Loucy (cell line): Measurements from ENCODE around the gene SPRED2.

Experiments
- H2AFZ ChIP-seq: fragments of 200-600 bp; sonication (generic); 2 replicates; pipeline ENCODE4 v1.6.0; 2016; ENCODE audit warnings: antibody characterized with exemption, mild to moderate bottlenecking, low read length, moderate library complexity
- H3F3A ChIP-seq: fragments of 200-600 bp; 2 replicates; pipeline ENCODE4 v1.6.0; 2016; ENCODE audit warnings: antibody characterized with exemption, low read depth, mild to moderate bottlenecking
- H3K27me3 ChIP-seq: fragments of 200-600 bp; sonication (generic); 2 replicates; pipeline ENCODE4 v1.6.1; 2014; ENCODE audit warnings: low read length, mild to moderate bottlenecking; ENCODE audit not compliant: insufficient read depth, poor library complexity, severe bottlenecking
- H3K36me3 ChIP-seq: fragments of 200-600 bp; sonication (generic); 2 replicates; pipeline ENCODE4 v1.6.1; 2016; ENCODE audit warnings: low read length; ENCODE audit not compliant: insufficient read depth
- H3K4me1 ChIP-seq: fragments of 200-600 bp; sonication (generic); 2 replicates; pipeline ENCODE4 v1.5.1; 2014; ENCODE audit warnings: low read length, mild to moderate bottlenecking; ENCODE audit not compliant: insufficient read depth, poor library complexity, severe bottlenecking
- H3K4me2 ChIP-seq: fragments of 200-600 bp; sonication (generic); 2 replicates; pipeline ENCODE4 v1.6.0; 2014; ENCODE audit warnings: antibody characterized with exemption, low read length, low read depth, mild to moderate bottlenecking; ENCODE audit not compliant: poor library complexity, severe bottlenecking
- H3K4me3 ChIP-seq: fragments of 200-600 bp; sonication (generic); 2 replicates; pipeline ENCODE4 v1.5.1; 2014; ENCODE audit warnings: low read length, mild to moderate bottlenecking, mixed read lengths; ENCODE audit not compliant: poor library complexity, severe bottlenecking
- H3K79me2 ChIP-seq: fragments of 200-600 bp; sonication (generic); 2 replicates; pipeline ENCODE4 v1.6.1; 2014; ENCODE audit warnings: low read length; ENCODE audit not compliant: insufficient read depth
- H3K9ac ChIP-seq: fragments of 200-600 bp; sonication (generic); 2 replicates; pipeline ENCODE4 v1.6.0; 2014; ENCODE audit warnings: mild to moderate bottlenecking, low read depth, low read length, moderate library complexity; ENCODE audit not compliant: poor library complexity, severe bottlenecking
- H3K9me2 ChIP-seq: fragments of 200-600 bp; sonication (generic); replicated peaks from 2 replicates; pipeline ENCODE4 v1.6.1; 2016; ENCODE audit warnings: low read depth, low read length, mixed read lengths
- H3K9me3 ChIP-seq: fragments of 200-600 bp; sonication (generic); 2 replicates; pipeline ENCODE4 v1.6.1; 2014; ENCODE audit warnings: mild to moderate bottlenecking, antibody characterized with exemption, low read length, low read depth; ENCODE audit not compliant: insufficient read depth
- H4K20me1 ChIP-seq: fragments of 200-600 bp; sonication (generic); 2 replicates; pipeline ENCODE4 v1.6.0; 2014; ENCODE audit warnings: antibody characterized with exemption, low read length, mild to moderate bottlenecking; ENCODE audit not compliant: insufficient read depth, poor library complexity, severe bottlenecking
- CTCF ChIP-seq: fragments of 200-600 bp; sonication (generic); conservative IDR thresholded peaks from 2 replicates; pipeline ENCODE4 v1.5.1; 2014; ENCODE audit warnings: mild to moderate bottlenecking, antibody characterized with exemption, low read length
- EZH2phosphoT487 ChIP-seq: fragments of 200-600 bp; IDR thresholded peaks from 2 replicates; pipeline ENCODE4 v1.6.1; 2018; ENCODE audit warnings: antibody characterized with exemption, mild to moderate bottlenecking, moderate library complexity, borderline replicate concordance

Gene SPRED2

DNA sequence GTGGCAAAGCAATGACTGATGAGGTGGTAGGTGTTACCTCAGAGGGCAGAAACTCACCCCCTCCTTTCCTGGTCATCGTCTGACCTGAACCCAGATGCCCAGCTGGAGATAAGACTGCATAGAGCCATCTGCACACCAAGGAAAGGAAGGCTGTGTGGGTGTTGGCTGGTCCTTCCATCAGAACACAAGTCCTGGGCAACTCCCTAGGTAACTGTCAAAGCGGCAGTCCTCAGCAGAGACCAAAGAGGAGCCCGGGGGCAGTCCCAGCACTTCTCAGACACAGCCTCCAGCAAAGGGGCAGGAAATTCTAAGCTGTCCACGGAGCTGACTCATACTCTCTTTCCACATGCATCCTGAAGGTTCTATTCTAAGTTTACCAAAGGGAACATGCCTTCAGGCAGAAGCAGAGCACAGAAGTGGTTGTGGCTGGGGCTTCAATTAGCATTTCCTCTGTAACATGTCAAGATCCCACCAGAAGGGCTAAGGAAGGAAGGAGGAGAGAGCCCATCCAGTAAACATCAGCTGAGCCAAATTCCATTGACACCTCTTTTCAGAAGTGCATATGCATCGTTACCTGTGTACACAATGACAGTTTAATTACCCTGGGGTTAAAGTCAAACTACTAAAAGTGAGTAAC is 54.7 kb downstream of the SPRED2 start:
- peak overlapping the region; percentile 62 for H3K4me2 ChIP-seq
- no peak overlapping the region for H2AFZ ChIP-seq
- TF ChIP-seq EZH2phosphoT487 = no peak
- no peak for TF ChIP-seq CTCF
- no peaks in the 10 kb centered on the region for H3K36me3 ChIP-seq
- peaks cover 38% of the 10 kb centered on the region for H3K79me2 ChIP-seq
- no peaks in the 10 kb centered on the region for H3K27me3 ChIP-seq
- H3F3A ChIP-seq = no peaks in the 10 kb centered on the region
- no peaks in the 10 kb centered on the region for H3K9me2 ChIP-seq
- peak overlapping the region; percentile 10 for H3K9ac ChIP-seq
- no peaks in the 10 kb centered on the region for H4K20me1 ChIP-seq
- H3K4me3 ChIP-seq = peak overlapping the region; percentile 38
- H3K9me3 ChIP-seq = no peaks in the 10 kb centered on the region
- peaks cover 47% of the 10 kb centered on the region for H3K4me1 ChIP-seq

- Histone ChIP-seq H2AFZ (no peak overlapping the region), H3K9ac (no peak overlapping the region), H3K27me3 (no peaks in the 10 kb centered on the region), H3K9me3 (no peaks in the 10 kb centered on the region), H3K9me2 (no peaks in the 10 kb centered on the region), H3F3A (no peaks in the 10 kb centered on the region), H3K4me1 (peaks cover 67% of the 10 kb centered on the region), H4K20me1 (no peaks in the 10 kb centered on the region), H3K36me3 (no peaks in the 10 kb centered on the region), H3K4me2 (no peak overlapping the region), H3K79me2 (peaks cover 49% of the 10 kb centered on the region), H3K4me3 (no peak overlapping the region)
- TF ChIP-seq EZH2phosphoT487 (no peak), CTCF (no peak)
Measured at GRCh38 chr2:65375723-65376122, 56.7 kb downstream of the SPRED2 start.

GRCh38 chr2:65374999-65375398 is 57.4 kb downstream of the SPRED2 start:
- Histone ChIP-seq H3K4me1 (peaks cover 74% of the 10 kb centered on the region), H3K9ac (peak overlapping the region; percentile 11)

More at GRCh38 chr2:65374999-65375398, 57.4 kb downstream of the SPRED2 start:
- H3K4me2 ChIP-seq = peak overlapping the region; percentile 60
- H3K9me2 ChIP-seq = no peaks in the 10 kb centered on the region
- H3K27me3 ChIP-seq = no peaks in the 10 kb centered on the region
- H3K36me3 ChIP-seq = no peaks in the 10 kb centered on the region
- no peaks in the 10 kb centered on the region for H3F3A ChIP-seq
- H4K20me1 ChIP-seq = no peaks in the 10 kb centered on the region
- H3K9me3 ChIP-seq = no peaks in the 10 kb centered on the region
- peak overlapping the region; percentile 5 for H3K4me3 ChIP-seq
- no peak for TF ChIP-seq EZH2phosphoT487
- no peak for TF ChIP-seq CTCF
- no peak overlapping the region for H2AFZ ChIP-seq
- peaks cover 53% of the 10 kb centered on the region for H3K79me2 ChIP-seq
